Measurements from ENCODE around the gene RNF26.
A peak's percentile ranks its signal among the peaks of the same experiment; 100 is the strongest.
"Not testable (repeated sequence)": the region's sequence is repeated elsewhere in the genome, so short reads cannot be mapped to it uniquely, and the experiment has no call there.

RNF26 gene

DNA sequence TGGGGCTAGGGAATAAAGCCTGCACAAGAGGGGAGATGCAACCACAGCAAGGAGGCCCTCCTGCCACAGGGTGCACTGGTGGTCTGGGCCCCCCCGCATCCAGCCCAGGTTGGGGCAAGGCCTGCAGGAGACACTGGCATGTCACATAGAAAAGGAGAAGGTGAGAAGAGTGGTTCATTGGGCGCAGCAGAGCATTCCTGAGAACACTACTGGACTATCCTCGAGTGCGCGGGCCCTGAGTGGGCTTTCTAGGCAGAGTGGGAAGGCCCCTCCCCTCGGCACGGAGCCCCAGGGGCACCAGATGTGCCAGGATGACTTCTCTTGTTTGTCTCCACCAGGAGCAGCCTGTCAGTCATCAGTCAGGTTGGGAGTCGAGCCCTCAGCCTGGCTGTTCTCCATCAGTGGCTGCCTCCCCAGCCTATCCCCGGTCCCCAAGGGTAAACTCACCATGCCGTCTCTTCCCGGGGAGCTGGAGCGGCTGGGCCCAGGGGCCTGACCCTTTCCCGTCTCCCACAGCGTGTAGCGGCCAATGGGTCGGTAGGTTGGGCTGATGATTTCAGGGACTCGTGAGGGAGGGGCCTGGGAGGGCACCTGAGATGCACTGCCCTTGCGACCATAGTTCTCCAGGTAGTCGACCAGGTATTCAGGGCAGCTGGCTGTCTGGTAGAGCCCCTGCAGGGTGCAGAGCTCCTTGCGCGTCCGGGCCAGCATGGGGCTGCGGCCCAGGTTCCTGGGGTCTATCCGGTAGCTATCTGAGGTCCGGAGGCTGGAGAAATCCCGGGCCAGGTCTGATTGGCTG lies 38.1 kb downstream of the RNF26 start:
- no peak for DNase-seq

GRCh38 chr11:119373059-119373920 lies 39.0 kb downstream of the RNF26 start:
- no peak for DNase-seq

- DNase-seq, result peak; percentile 72
Measured at GRCh38 chr11:119373921-119374631, 39.7 kb downstream of the RNF26 start.

DNA sequence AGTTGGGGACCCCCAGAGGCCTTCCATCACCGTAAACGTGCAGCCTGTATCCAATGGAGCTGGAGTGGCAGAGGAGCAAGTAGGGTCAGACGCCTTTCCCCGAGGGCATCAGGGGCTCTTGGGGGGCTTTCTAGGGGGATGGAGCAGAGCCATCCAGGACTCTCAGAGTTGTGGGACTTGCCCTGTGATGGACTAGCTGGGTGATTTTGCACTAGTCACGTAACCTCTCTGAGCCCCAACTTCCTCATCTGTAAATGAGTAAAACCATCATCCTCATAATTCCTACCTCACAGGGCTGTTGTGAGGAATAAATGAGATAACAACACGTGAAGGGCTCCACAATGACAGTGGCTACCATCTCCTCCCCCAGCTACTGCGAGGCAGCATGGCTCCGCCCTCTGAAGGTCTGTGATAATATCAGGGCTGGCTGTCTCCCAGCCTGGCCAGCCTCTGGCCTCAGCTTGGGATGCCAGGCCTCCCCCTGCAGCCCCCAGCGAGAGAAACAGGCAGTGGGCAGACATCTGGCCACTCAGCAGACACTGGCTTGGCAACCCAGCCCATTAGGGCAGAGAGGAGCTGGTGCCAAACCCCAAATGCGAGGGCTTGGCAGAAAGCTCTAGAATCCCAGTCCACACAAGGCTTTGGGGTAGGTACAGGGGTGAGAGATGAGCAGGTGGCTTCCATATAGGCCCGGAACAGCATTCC lies 40.5 kb downstream of the RNF26 start:
- no peak for DNase-seq

DNA sequence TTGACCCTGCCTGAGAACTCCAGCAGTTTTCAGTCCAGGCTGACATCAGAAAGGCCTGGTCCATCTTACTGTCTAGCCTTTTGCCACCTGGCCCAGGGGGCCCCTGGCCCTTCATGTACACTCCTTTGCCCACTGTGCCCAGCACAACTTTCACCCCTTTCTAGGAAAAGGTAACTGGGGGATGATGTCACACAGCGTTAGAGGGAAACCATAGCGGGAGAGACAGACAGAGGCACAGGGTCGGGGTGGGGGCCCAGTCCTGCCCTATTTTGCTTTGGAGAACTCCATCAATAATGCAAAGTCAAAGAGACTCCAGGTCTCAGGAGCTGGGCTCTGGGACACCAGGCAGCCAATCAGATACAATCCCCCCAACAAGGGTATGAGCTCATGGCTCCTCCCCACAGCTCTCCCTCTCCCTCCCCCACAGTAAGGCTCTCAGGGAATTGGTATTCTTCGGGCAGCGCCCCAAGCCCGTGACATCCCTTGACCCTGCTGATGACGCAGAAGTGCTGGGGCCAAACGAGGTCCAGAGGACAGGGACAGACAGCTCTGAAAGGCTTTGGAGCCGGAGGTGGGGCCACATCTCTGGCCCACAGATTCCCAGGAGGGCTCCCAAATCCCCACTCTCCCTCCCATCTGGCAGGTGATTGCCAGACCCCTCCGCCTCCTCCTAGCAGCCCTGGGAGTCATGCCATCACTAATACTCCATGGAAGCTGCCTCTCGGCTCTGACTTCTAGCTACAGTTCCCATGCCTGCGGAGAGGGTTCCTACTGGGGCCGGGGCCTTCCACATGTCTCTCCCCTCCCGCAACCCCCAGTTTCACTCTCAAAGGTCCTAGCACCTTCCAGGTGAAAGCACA lies 41.2 kb downstream of the RNF26 start:
- peak; percentile 88 for DNase-seq

- peak; percentile 31 for DNase-seq
Measured at GRCh38 chr11:119376197-119376847, 42.0 kb downstream of the RNF26 start.

- no peak for DNase-seq
Measured at GRCh38 chr11:119377112-119377901, 43.0 kb downstream of the RNF26 start.

DNA sequence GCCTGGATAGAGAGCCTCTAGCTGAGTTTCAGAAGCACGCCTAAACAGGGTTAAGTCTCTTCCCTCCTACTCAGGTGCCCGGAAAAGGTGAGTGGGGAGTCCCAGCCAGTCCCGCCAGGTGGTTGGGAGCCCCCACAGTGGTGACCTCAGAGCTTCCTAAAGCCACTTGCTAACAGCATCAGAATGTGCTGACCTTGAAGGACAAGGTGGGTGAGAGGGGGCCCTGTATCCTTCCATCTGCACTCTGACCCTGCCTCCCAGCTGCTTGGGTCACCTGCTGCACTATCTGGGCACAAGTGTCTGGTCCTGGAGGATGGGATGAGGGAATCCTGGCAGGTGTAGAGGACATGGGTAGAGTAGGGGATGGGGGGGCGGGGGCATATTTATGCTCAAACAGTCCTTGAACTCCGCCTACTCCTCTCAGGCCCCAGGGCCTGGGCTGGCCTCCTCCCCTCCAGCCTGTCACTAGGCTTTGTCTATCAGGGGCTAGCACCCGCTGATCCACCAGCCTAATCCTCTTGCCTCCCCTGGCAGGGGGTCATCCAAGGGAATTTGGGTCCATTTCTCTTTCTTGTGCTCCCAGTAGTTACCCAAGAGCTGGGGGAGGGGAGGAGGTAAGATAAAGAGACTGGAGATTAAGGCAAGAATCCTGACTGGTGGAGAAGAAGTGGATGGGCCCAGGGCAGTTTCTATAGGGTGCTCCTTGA lies 43.8 kb downstream of the RNF26 start:
- no peak for DNase-seq

GRCh38 chr11:119378851-119379465 lies 44.6 kb downstream of the RNF26 start:
- no peak for DNase-seq

- no peak for DNase-seq
Measured at GRCh38 chr11:119380160-119380826, 46.0 kb downstream of the RNF26 start.

DNA sequence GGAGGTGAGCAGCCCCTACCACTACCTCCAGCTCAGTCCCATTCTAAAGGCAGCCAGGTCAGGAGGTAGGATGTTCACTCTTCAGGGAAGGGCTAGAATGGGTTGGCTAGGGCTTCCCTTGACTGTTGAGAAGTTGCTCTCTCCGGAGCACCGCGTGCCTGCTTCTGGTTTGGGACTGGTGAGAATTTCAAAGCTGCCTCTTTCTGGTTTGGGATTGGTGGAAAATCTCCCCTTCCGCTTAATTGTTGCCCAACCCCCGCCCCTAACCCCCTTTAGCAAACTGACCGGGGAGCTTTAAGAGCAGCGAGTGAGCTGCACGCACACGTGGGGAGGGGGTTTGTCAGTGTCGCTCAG lies 46.5 kb downstream of the RNF26 start:
- DNase-seq, result no peak

DNA sequence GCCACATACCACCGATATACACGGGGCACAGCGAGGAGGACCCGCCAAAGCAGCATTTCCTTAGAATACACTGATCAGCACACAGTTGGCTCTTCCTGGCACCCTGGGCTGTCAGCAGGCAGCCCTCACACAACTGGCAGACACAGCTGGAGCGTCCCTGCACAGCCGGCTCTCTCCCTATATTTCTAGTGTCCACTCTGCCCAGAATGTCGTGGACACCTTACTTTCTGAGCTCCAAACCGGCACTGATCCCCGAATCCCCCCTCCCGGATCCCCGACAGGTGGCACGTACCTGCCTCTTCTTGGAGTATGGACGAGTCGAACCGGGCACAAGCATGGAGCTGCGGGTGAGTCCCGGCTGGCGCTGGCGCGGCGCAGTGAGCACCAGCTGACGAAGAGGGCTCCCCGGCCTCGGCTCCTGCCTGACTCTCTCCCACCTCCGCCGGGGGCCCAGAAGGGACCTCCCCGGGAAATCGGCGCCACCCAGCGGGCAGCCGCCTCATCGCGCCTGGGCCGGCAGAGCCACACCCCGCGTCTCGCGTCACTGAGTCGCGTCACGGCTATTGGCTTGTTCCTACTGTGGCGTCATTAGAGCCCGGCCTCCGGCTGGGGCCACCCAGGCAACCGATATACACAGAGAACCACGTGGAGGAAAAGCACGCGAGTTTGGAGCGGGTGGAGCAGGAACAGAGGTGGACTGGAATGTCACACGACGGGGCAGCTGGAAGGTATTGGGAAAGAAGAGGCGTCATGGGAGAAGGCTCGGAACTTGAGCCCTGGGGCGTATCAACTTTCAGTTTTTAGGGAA lies 47.1 kb downstream of the RNF26 start, which contains the start of gene USP2:
Gene USP2 (minus strand): TSS at position 510 of the 808 bp plus-strand sequence. CDS start 8,210 bp downstream, outside the sequence.
- peak; percentile 94 for DNase-seq

DNA sequence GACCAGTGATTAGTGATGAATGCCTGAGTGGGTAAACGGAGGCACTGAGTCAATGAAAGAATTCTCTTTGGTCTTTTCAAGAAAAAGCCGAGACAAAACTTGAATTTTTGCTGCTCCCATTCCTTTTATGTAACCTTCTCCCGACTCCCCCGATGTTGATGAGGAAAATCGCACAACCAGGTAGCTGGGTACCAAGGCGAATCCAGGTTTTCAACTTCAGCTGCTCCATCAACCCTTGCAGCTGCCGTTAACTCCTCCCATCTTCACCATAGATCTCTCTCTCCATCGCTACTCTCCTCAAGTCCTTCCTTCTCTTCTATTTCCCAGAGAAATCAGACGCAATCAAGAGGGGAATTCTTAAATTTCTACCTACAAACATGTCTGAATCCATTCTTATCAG lies 47.8 kb downstream of the RNF26 start:
- no peak for DNase-seq

- not testable (repeated sequence) for DNase-seq
Measured at GRCh38 chr11:119382513-119382912, 48.2 kb downstream of the RNF26 start.

DNA sequence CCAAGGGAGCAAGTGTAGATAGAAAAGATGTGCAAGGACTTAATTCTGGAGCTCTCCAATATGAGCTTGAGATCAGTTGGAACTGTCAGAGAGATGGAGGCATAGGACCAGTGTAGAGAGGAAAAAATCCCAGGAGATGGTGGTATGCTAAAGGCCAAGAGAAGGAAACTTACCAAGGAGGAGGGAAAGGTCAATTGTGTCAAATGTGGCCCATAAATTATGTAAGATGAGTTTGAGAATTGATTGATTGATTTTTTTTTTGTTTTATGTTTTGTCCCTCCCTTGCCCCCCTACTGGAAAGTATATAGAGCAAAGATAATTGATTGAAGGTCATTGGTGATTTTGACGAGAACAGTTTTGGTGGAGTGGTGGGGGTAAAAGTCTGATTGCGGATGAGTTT lies 50.0 kb downstream of the RNF26 start:
- DNase-seq, result no peak

All from HCEC 1CT (cell line).